ENCODE data around the gene FAM3B.

DNA sequence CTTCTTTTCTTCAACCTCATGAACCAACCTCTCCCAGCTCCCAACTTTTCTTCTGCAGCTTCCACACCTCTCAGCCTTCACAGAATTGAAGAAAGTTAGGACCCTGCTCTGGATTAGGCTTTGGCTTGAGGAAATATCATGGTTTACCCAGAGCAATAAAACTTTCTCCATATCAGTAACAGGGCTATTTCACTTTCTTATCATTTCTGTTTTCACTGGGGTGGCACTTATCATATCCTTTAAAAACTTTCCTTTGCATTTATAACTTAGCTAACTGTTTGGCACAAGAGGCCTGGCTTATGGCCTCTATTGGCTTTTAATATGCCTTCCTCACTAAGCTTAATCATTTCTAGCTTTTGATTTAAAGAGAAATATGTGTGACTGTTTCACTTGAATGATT is 9.4 kb upstream of the FAM3B start:
- TF ChIP-seq, protein P1, sequence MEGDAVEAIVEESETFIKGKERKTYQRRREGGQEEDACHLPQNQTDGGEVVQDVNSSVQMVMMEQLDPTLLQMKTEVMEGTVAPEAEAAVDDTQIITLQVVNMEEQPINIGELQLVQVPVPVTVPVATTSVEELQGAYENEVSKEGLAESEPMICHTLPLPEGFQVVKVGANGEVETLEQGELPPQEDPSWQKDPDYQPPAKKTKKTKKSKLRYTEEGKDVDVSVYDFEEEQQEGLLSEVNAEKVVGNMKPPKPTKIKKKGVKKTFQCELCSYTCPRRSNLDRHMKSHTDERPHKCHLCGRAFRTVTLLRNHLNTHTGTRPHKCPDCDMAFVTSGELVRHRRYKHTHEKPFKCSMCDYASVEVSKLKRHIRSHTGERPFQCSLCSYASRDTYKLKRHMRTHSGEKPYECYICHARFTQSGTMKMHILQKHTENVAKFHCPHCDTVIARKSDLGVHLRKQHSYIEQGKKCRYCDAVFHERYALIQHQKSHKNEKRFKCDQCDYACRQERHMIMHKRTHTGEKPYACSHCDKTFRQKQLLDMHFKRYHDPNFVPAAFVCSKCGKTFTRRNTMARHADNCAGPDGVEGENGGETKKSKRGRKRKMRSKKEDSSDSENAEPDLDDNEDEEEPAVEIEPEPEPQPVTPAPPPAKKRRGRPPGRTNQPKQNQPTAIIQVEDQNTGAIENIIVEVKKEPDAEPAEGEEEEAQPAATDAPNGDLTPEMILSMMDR (IDR thresholded peaks at IDR 0.05 in 4 of 5, conservative IDR thresholded peaks at IDR 0.05 in 1 of 5) = no peak
- no peak for TF ChIP-seq POLR2A (IDR thresholded peaks at IDR 0.05)

Data from gastrocnemius medialis (tissue), 4 donors.